NT2/D1 (cell line): Measurements from ENCODE around the gene FANCF.
"Not testable (repeated sequence)": the region's sequence is repeated elsewhere in the genome, so short reads cannot be mapped to it uniquely, and the experiment has no call there.

Experiments
- DNase-seq: peaks from one replicate; pipeline ENCODE4 v3.0.0-alpha.2; 2011; ENCODE audit warnings: low read depth, low spot score
- H3K27me3 ChIP-seq: 2 replicates; pipeline ENCODE4 v1.6.0; 2011; ENCODE audit warnings: mild to moderate bottlenecking; ENCODE audit not compliant: insufficient read length, insufficient read depth
- H3K36me3 ChIP-seq: 2 replicates; pipeline ENCODE4 v1.6.1; 2011; ENCODE audit warnings: mild to moderate bottlenecking, low read length, mixed read lengths; ENCODE audit not compliant: insufficient read depth, insufficient read length
- H3K4me1 ChIP-seq: 2 replicates; pipeline ENCODE4 v1.5.1; 2011; ENCODE audit not compliant: insufficient read depth, insufficient read length
- H3K4me3 ChIP-seq: 2 replicates; pipeline ENCODE4 v1.5.1; 2011; ENCODE audit warnings: low read depth; ENCODE audit not compliant: insufficient read length
- H3K9ac ChIP-seq: 2 replicates; pipeline ENCODE4 v1.6.0; 2011; ENCODE audit warnings: low read depth; ENCODE audit not compliant: insufficient read length
- H3K9me3 ChIP-seq: 2 replicates; pipeline ENCODE4 v1.5.1; 2011; ENCODE audit warnings: mild to moderate bottlenecking, low read length; ENCODE audit not compliant: insufficient read depth
- SUZ12 ChIP-seq: IDR thresholded peaks from 2 replicates; pipeline ENCODE4 v1.6.1; 2011; ENCODE audit not compliant: insufficient read length, insufficient read depth; ENCODE audit errors: extremely low read depth
- YY1 ChIP-seq: IDR thresholded peaks from 2 replicates; pipeline ENCODE4 v1.6.1; 2011; ENCODE audit not compliant: insufficient read length, insufficient read depth
- ZNF274 ChIP-seq: IDR thresholded peaks from 2 replicates; pipeline ENCODE4 v1.6.1; 2011; ENCODE audit warnings: mild to moderate bottlenecking, low read depth, low read length

FANCF gene

GRCh38 chr11:22666688-22667439, 41.2 kb upstream of the FANCF start:
- H3K9me3 ChIP-seq, result no peaks in the 10 kb centered on the region
- no peak for DNase-seq

GRCh38 chr11:22666325-22666687, 40.7 kb upstream of the FANCF start, which contains the start of gene GAS2:
TSS of gene GAS2 (plus strand) at chr11:22666611. CDS start at chr11:22674870, 8,259 bp downstream.
- TF ChIP-seq ZNF274 (no peak), SUZ12 (no peak), YY1 (no peak)
- no peaks in the 10 kb centered on the region for H3K36me3 ChIP-seq
- H3K9me3 ChIP-seq, result no peaks in the 10 kb centered on the region
- H3K9ac ChIP-seq, result peak within 1 kb of the TSS; percentile 26
- no peaks in the 10 kb centered on the region for H3K4me1 ChIP-seq
- no peak for DNase-seq
- H3K4me3 ChIP-seq, result peak within 1 kb of the TSS; percentile 22
- no peaks in the 10 kb centered on the region for H3K27me3 ChIP-seq

More at GRCh38 chr11:22666688-22667439, 41.2 kb upstream of the FANCF start:
- TF ChIP-seq SUZ12, result no peak
- TF ChIP-seq YY1, result no peak
- TF ChIP-seq ZNF274, result no peak
- H3K4me3 ChIP-seq, result peak overlapping the region; percentile 22
- peak overlapping the region; percentile 26 for H3K9ac ChIP-seq
- no peaks in the 10 kb centered on the region for H3K36me3 ChIP-seq
- no peaks in the 10 kb centered on the region for H3K27me3 ChIP-seq
- no peaks in the 10 kb centered on the region for H3K4me1 ChIP-seq

- no peak for DNase-seq
- H3K4me1 ChIP-seq, result no peaks in the 10 kb centered on the region
- no peak overlapping the region for H3K9ac ChIP-seq
- no peak overlapping the region for H3K4me3 ChIP-seq
- H3K27me3 ChIP-seq, result no peaks in the 10 kb centered on the region
- no peaks in the 10 kb centered on the region for H3K36me3 ChIP-seq
- no peaks in the 10 kb centered on the region for H3K9me3 ChIP-seq
- TF ChIP-seq ZNF274 (no peak), YY1 (no peak), SUZ12 (no peak)
These were observed 34.2 kb upstream of the FANCF start for GRCh38 chr11:22659783-22660182.

- Histone ChIP-seq H3K4me3 (no peak overlapping the region), H3K36me3 (no peaks in the 10 kb centered on the region), H3K27me3 (no peaks in the 10 kb centered on the region), H3K9ac (no peak overlapping the region), H3K4me1 (no peaks in the 10 kb centered on the region), H3K9me3 (no peaks in the 10 kb centered on the region)
- no peak for TF ChIP-seq ZNF274
- no peak for TF ChIP-seq SUZ12
- no peak for TF ChIP-seq YY1
- DNase-seq, result no peak
These were observed 31.6 kb upstream of the FANCF start for GRCh38 chr11:22657101-22657694.

- H3K9me3 ChIP-seq, result no peaks in the 10 kb centered on the region
- no peak for TF ChIP-seq SUZ12
- no peak for TF ChIP-seq ZNF274
- no peak for TF ChIP-seq YY1
- no peak overlapping the region for H3K9ac ChIP-seq
- H3K4me1 ChIP-seq, result no peaks in the 10 kb centered on the region
- H3K4me3 ChIP-seq, result no peak overlapping the region
- no peaks in the 10 kb centered on the region for H3K27me3 ChIP-seq
- no peaks in the 10 kb centered on the region for H3K36me3 ChIP-seq
- DNase-seq, result no peak
These were observed 30.5 kb upstream of the FANCF start for GRCh38 chr11:22656130-22656529.

GRCh38 chr11:22652346-22652745, 26.7 kb upstream of the FANCF start:
- H3K36me3 ChIP-seq, H3K4me3 ChIP-seq, H3K9ac ChIP-seq, H3K4me1 ChIP-seq, H3K27me3 ChIP-seq, H3K9me3 ChIP-seq, DNase-seq: not testable (repeated sequence)

GRCh38 chr11:22641559-22641958, 15.9 kb upstream of the FANCF start:
- DNase-seq, result no peak
- Histone ChIP-seq H3K4me1 (no peaks in the 10 kb centered on the region), H3K9ac (no peak overlapping the region), H3K4me3 (no peak overlapping the region), H3K27me3 (no peaks in the 10 kb centered on the region), H3K36me3 (no peaks in the 10 kb centered on the region), H3K9me3 (no peaks in the 10 kb centered on the region)
- TF ChIP-seq SUZ12, result no peak
- no peak for TF ChIP-seq ZNF274
- TF ChIP-seq YY1, result no peak
